CD4-positive, alpha-beta T cell treated with Interleukin-4 for 4 hours (primary cell): Measurements from ENCODE around the gene PTPDC1.
"Not testable (repeated sequence)": the region's sequence is repeated elsewhere in the genome, so short reads cannot be mapped to it uniquely, and the experiment has no call there.

ENCODE experiments used
- DNase-seq: peaks from one replicate; pipeline ENCODE4 v3.0.0-alpha.2; 2020

The PTPDC1 gene

DNA sequence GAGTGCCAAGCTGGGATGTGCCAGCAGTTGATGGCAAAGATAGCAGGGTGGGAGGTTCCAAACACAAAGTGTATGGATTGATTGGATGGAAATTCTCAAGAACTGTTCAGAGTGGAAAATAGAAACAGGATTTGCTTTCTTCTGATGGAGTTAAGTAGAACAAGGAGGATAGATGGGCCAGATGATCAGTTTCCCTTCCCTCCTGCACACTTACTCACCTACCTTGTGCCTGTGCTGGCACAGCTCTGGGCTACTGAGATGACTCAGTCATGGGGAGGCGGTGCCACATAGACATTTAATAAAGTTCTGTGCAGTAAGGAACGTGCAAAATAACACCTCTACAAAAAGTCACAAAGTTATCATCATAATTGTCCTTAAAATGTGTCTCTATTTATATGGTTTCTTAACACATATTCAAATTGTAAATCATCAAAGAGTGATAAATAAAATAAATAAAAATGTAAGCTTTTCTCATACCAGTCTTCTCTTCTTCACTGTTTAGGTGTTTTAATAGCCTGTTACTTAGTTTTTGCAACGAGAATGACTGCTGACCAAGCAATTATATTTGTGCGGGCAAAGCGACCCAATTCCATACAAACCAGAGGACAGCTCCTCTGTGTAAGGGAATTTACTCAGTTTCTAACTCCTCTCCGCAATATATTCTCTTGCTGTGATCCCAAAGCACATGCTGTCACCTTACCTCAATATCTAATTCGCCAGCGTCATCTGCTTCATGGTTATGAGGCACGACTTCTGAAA, 12.7 kb downstream of the PTPDC1 start:
- DNase-seq: no peak

GRCh38 chr9:94097788-94098414, 13.6 kb downstream of the PTPDC1 start:
- no peak for DNase-seq

DNA sequence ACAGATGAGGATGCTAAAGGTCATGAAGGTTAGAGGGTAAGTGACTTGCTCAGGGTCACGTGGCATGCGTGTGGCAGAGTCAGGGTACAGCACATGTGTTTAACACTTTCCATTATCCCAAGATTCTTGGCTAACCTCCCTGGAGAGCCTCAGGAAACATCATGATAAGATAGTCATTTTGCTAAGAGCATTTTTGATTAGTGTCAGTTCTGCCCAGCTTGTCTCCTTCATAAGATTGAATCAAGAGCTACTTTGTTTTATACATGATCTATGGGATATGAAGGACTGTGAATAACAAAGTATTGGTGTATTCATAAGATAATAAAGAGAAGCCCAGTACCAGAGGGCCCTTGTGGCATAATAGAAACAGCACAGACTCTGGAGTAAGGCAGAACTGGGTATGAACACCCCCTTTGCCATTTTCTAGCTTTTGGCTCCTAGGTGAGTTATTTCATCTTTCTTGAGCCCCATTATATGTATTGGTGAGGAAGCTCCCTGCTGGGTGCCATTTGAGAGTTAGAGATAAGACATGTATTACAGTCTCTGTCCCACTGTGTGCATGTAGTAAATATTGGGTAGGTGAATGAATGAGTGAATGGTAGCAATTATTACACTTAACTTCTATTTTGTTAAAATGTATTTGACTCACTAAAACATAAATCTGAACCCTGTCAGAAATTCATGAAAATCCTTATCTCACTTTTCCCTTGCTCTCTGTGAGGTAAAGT, 16.1 kb downstream of the PTPDC1 start:
- DNase-seq: no peak

DNA sequence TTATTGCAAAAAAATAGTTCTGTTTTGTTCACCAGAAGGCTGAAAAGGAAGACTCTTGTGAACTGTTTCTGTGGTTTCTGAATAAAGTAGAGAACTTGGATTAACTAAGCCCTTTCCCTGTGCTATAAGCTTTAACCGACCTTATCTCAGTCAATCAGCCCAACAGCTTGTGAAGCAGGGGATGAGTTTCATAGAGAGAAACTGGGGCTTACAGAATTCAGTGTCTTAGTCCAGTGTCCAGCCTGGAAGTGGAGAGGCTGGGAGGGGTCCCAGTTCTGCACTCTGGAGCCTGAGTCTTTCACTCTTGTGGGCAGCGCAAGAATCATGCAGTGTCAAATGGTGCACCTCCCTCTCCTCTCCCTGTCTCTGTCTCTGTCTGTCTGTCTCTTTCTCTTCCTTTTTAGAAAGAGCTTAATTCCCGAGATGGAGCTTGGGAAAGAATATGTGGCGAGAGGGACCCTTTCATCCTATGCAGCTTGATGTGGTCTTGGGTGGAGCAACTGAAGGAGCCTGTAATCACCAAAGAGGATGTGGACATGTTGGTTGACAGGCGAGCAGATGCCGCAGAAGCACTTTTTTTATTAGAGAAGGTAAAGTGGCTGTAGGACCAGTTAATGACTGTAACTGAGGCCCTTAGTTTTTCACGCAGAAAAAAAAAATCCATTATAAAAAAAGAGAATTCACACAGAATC, 17.0 kb downstream of the PTPDC1 start:
- no peak for DNase-seq

GRCh38 chr9:94108584-94108983, 24.3 kb downstream of the PTPDC1 start:
- DNase-seq: no peak

- DNase-seq: no peak
Observed at GRCh38 chr9:94110821-94111252, 26.6 kb downstream of the PTPDC1 start.

DNA sequence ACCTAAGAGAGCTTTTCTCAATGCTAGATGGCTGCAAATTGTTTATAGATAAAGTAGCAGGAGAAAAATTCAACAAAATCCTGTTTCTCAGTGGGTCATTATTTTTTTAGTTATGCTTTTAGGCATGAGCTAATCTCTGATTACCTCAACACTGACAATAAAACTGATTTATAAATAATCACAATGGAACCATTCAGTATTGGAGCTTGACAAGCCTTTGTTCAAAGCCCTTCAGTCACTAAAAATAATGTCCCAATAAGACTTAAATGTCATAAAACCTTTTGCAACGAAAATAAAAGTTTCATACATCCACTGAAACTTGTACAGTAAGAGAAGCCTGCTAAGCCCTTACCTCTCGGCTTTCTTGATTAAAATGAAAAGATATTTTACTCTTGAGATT, 27.2 kb downstream of the PTPDC1 start:
- no peak for DNase-seq

DNA sequence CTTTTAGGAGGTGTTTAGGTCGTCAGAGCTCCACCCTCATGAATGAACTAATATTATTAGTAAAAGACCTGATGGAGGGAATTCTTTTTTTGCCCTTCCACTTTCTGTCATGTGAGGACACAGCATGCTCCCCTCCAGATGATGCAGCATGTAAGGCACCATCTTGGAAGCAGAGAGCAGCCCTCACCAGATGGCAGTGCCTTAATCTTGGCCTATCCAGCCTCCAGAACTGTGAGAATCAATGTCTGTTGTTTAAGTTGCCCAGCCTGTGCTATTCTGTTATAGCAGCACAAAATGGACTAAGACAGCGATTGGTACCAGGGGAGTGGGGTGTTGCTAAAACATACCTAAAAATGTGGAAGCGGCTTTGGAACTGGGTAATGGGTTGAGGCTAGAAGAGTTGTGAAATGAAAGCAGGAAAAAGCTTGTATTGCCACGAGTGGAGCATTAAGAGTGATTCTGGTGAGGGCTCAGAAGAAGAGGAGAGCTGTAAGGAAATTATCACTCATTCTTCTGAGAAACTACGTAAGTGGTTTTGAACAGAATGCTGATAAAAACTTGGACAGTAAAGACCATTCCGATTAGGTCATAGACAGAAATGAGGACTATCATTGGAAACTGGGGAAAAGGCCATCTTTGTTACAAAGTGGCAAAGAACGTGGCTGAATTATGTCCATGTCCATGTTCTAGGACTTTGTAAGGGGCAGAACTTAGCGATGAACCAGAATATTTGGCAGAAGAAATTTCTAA, 28.6 kb downstream of the PTPDC1 start:
- no peak for DNase-seq

DNA sequence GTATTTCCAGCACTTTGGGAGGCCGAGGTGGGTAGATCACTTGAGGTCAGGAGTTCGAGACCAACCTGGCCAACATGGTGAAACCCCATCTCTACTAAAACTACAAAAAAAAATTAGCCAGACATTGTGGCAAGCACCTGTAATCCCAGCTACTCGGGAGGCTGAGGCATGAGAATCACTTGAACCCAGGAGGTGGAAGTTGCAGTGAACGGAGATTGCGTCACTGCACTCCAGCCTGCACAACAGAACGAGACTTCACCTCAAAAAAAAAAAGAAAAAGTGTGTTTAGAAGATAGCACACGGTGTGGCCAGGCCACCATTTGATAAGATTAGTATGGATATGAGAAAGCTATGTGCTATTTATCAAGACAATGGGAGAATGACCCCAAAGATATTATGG, 35.8 kb downstream of the PTPDC1 start:
- not testable (repeated sequence) for DNase-seq

- no peak for DNase-seq
Observed at GRCh38 chr9:94120854-94121376, 36.7 kb downstream of the PTPDC1 start.

- DNase-seq: no peak
Observed at GRCh38 chr9:94126844-94127243, 42.6 kb downstream of the PTPDC1 start.

DNA sequence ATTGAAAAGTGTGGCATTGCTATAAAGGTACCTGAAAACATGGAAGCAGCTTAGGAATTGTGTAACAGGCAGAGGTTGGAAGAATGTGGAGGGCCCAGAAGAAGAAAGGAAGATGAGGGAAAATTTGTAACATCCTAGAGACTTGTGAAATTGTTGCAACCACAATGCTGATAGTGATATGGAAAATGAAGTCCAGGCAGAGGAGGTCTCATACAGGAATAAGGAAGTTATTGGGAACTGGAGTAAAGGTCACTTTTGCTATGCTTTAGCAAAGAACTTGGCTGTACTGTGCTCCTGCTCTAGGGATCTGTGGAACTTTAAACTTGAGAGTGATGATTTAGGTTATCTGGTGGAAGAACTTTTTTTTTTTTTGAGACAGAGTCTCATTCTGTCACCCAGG, 43.5 kb downstream of the PTPDC1 start:
- DNase-seq: no peak

GRCh38 chr9:94128580-94128979, 44.3 kb downstream of the PTPDC1 start:
- no peak for DNase-seq

- DNase-seq: no peak
Observed at GRCh38 chr9:94134629-94135028, 50.4 kb downstream of the PTPDC1 start.

DNA sequence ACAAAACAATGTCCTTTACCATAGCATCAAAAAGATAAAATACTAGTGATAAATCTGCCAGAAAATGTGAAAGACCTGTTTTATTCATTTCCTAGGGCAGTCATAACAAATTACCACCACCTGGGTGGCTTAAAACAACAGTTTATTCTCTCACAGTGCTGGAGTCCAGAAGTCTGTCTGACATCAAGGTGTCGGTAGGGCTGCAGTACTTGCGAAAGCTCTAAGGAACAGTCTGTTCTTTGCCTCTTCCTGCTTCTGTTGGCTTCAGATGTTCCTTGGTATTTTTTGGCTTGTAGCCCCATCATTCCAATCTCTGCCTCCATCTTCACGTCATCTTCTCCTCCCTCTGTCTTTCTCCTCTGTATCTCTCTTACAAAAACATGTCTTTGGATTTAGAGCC, 51.0 kb downstream of the PTPDC1 start:
- no peak for DNase-seq

- DNase-seq: no peak
Observed at GRCh38 chr9:94139672-94140417, 55.6 kb downstream of the PTPDC1 start.

DNA sequence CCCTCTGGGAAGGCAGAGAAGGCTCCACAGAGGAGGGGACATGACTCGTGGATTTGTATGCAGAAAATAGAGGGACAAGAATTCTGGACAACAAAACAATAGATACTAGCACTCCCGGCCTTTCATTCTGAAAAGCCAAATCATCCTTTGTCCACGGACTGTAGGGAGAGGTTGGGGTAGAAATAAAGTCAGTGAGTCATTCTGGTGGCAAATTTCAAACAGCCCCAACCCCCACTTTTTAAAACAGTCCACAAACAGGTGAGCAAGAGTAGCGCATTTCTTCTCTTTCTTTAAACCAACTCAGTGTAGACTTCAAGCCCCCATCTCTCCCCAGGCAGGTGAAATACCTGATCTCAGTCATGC, 56.1 kb downstream of the PTPDC1 start:
- DNase-seq: no peak

- DNase-seq: no peak
Observed at GRCh38 chr9:94140791-94141790, 56.8 kb downstream of the PTPDC1 start.

- no peak for DNase-seq
Observed at GRCh38 chr9:94142353-94142752, 58.1 kb downstream of the PTPDC1 start.

DNA sequence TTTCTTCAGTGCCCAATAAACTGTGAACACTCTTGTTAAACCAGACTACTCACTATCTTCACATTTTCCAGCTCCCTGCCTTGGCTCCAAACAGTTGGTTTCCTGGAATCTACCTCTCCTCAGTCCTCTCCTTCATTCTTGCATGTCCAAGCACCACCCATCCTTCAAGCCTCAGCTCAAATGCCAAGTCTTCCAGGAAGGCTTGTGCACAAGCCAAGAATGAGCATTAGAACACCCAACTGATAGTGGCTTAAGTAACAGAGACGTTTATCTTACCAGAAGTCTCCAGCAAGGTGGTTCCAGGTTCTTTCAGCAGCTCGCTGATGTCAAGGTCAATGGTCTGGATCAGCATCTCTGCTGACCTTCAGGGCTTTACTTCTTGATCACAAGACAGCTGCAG, 60.1 kb downstream of the PTPDC1 start:
- DNase-seq: no peak
